Large intestine (tissue), 3 donors: ENCODE results near the gene IL4R. TPM values are rescaled to one million over a fixed set of nuclear protein-coding genes. Genes with fewer than 3 reads are reported as not detected.

Experiments used
- DNase-seq, 2 donors: peaks; one replicate each; pipeline versions ENCODE4 v3.0.0 to v3.0.0-alpha.2; 2013
- H3K27ac ChIP-seq: one replicate; pipeline ENCODE4 v1.5.1; 2013; ENCODE audit warnings: low read length
- H3K27me3 ChIP-seq: 2 replicates; pipeline ENCODE4 v1.6.1; 2013; ENCODE audit warnings: low read length; ENCODE audit not compliant: control insufficient read depth, insufficient read depth
- H3K36me3 ChIP-seq: 2 replicates; pipeline ENCODE4 v1.6.1; 2013; ENCODE audit warnings: low read length; ENCODE audit not compliant: control insufficient read depth, insufficient read depth
- H3K4me1 ChIP-seq: one replicate; pipeline ENCODE4 v1.6.1; 2013; ENCODE audit warnings: low read length; ENCODE audit not compliant: control insufficient read depth, insufficient read depth
- H3K4me3 ChIP-seq: one replicate; pipeline ENCODE4 v1.5.1; 2013; ENCODE audit warnings: low read length
- H3K9me3 ChIP-seq: one replicate; pipeline ENCODE4 v1.6.1; 2013; ENCODE audit warnings: mild to moderate bottlenecking, low read depth, low read length, moderate library complexity; ENCODE audit not compliant: control insufficient read depth
- WGBS: methylation state at CpG from one replicate; pipeline ENCODE4 v1.1.5; 2013; ENCODE audit warnings: low lambda C conversion rate; ENCODE audit not compliant: insufficient coverage; 5-methylcytosine and 5-hydroxymethylcytosine counted together
- polyA plus RNA-seq: library from polyadenylated mRNA; unstranded; fragments of 120-200 nt; gene quantifications from one replicate; pipeline ENCODE4 v1.2.1, GENCODE V29; 2013

The IL4R gene
- polyA plus RNA-seq, 1 donor: 50.6 TPM

DNA sequence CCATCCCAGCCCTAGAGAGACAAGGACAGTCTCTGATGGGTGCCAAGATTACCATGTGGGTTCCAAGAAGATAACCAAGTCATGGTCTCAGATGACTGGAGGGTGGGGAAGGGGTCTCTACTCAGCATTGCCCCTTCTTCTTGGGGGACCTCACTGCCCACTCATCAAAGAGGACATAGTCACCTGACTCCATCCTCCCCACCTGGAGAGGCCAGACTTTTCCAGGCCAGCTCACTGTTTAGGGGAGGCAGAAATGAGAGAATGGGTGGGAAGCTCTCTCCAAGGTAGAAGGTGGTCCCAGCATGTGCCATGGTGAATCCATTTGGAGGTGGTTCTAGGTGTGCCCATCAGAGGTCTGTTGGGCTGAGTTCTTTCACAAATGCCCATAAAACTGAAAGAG, 67.5 kb downstream of the IL4R start:
- DNase-seq: no peak
- H3K36me3 ChIP-seq: no peaks in the 10 kb centered on the region
- no peak overlapping the region for H3K27ac ChIP-seq
- no peaks in the 10 kb centered on the region for H3K4me1 ChIP-seq
- H3K9me3 ChIP-seq: no peaks in the 10 kb centered on the region
- H3K27me3 ChIP-seq: no peaks in the 10 kb centered on the region
- H3K4me3 ChIP-seq: no peak overlapping the region

DNA sequence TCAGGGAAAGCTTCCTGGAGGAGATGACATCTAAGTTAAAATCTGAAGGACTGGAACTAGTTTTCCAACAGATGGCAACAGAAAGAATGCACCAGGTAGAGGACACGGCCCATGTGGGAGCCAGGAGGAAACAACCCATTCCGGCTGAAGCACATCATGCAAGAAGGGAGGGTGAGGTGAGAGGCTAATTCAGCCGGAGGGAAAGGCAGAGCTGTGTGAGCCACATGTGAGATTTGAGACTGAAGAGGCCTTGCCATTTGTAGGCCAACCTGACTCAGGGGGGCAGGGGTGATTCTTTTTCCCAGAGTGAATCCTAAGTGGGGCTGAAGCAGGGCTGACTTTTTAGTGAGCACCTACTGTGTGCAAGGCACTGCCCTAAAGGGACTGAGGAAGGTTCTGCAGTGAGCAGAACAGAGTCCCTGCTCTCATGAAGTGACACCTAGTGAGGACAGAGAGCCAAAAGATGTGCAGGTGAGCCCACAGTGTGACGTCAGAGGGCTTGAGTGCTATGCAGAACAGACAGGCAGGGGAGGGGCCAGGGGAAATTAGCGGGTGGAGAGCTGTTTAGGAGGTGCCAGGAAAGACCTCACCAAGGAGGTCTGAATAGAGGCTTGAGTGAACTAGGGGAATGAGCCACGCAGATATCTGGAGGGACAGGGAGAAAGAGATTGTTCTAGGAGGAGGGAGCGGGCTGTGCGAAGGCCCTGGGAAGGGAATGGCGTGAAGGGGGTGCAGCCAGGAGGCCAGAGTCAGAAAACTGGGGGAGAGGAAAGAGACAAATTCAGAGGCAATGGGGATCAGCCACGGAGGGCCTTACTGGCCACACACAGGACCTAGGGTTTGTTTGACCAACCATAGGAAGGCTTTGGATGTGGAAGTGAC, 68.4 kb downstream of the IL4R start:
- WGBS: 95% methylated on average over 4 of the region's 10 CpGs
- DNase-seq: no peak
- Histone ChIP-seq H3K36me3 (no peaks in the 10 kb centered on the region), H3K4me3 (no peak overlapping the region), H3K27ac (no peak overlapping the region), H3K27me3 (no peaks in the 10 kb centered on the region), H3K9me3 (no peaks in the 10 kb centered on the region), H3K4me1 (no peaks in the 10 kb centered on the region)

DNA sequence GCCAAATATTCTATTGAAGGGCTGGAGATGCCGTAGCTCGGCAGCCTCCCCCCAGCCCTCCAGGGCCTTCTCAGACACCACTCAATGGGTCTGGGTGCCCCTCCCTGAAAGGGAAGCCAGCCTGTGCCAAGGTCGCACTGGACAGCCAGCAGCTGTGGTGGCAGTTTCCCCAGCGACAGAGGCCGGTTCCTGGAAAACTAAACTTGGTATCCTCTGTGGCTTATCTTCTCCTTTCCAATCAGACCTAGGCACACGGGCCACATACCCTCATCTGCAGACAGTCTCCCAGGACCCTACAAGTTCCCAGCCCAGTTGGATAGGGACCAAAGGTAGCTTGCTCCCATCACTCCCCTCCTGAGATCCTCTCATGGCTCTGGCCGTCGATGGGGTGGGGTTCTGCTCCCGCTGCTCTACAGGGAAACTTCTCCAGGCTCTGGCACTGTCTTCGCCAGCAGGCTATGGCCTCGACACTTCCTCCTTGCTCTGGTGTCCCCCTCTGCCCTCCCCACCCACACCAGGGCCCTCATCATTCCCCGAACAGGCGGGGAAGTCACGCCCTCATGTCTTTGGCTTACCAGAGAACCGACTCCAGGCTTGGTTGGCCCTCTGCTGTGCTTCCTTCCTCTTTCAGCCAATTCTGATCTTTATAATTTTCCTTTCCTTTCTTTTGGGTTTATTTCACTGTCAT, 69.9 kb downstream of the IL4R start:
- Histone ChIP-seq H3K4me1 (no peaks in the 10 kb centered on the region), H3K9me3 (no peaks in the 10 kb centered on the region), H3K36me3 (no peaks in the 10 kb centered on the region), H3K4me3 (no peak overlapping the region), H3K27ac (no peak overlapping the region), H3K27me3 (peaks cover 1% of the 10 kb centered on the region)
- 70% methylated on average over 2 of the region's 15 CpGs for WGBS
- DNase-seq: no peak

DNA sequence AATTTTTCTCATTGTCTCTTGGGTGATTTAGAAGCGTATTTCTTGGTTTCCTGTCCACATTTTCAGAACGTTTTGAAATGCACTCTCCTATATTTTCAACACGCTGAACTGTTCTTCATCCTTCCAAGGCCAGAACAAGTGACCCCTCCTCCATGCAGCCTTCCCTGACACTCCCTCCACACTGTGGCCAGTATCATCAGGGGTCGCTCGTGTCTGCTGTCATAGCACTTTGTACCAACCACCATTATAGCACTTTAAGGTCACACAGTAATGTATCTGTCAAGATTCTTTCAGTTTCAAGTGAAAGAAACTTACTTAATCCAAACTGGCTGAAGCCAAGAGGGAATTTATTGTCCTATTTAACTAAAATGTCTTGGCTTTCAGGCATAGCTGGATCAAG, 70.7 kb downstream of the IL4R start:
- Histone ChIP-seq H3K4me3 (no peak overlapping the region), H3K36me3 (no peaks in the 10 kb centered on the region), H3K27ac (no peak overlapping the region), H3K27me3 (peaks cover 3% of the 10 kb centered on the region), H3K9me3 (no peaks in the 10 kb centered on the region), H3K4me1 (no peaks in the 10 kb centered on the region)
- 80% methylated on average over 2 of the region's 5 CpGs for WGBS
- DNase-seq: no peak

DNA sequence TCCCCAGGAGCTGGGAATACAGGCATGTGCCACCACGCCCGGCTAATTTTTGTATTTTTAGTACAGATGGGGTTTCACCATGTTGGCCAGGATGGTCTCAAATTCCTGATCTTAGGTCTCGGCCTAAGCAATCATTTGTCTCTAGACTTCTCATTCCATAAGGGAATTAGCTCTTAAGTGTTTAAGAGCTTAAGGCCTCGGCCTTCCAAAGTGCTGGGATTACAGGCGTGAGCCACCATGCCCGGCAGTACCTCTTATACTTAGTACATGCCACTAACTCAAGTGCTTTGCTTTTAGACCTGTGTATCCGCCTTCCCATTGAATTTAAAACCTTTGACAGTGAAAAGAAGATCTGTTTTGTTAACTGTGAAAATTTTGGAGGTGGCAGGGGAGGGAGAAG, 71.6 kb downstream of the IL4R start:
- no peak overlapping the region for H3K27ac ChIP-seq
- H3K9me3 ChIP-seq: no peaks in the 10 kb centered on the region
- H3K4me1 ChIP-seq: no peaks in the 10 kb centered on the region
- H3K27me3 ChIP-seq: peaks cover 3% of the 10 kb centered on the region
- H3K36me3 ChIP-seq: no peaks in the 10 kb centered on the region
- DNase-seq: no peak
- no peak overlapping the region for H3K4me3 ChIP-seq
- 100% methylated on average over 1 of the region's 7 CpGs for WGBS

DNA sequence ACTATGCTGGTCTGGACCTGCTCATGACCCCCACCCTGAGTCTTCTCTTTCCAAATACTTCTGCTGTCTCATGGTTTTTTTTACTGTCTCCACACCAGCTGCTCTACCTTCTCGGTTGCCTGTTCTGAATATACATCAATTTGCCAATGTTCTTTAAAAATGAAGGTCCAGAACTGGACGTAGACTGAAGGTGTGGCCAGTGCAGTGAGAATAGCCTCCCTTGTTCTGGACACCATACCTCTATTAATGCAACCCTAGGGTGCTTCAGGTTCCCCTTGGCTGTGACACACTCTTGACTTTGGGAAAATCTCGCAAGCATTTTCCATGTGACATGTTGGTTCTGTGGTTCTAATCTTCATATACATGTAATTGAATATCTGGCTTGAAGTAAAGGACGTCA, 72.9 kb downstream of the IL4R start:
- no peaks in the 10 kb centered on the region for H3K4me1 ChIP-seq
- no peaks in the 10 kb centered on the region for H3K9me3 ChIP-seq
- no peak overlapping the region for H3K27ac ChIP-seq
- DNase-seq: no peak
- peaks cover 3% of the 10 kb centered on the region for H3K27me3 ChIP-seq
- H3K4me3 ChIP-seq: no peak overlapping the region
- 100% methylated on average over 1 of the region's 4 CpGs for WGBS
- no peaks in the 10 kb centered on the region for H3K36me3 ChIP-seq

DNA sequence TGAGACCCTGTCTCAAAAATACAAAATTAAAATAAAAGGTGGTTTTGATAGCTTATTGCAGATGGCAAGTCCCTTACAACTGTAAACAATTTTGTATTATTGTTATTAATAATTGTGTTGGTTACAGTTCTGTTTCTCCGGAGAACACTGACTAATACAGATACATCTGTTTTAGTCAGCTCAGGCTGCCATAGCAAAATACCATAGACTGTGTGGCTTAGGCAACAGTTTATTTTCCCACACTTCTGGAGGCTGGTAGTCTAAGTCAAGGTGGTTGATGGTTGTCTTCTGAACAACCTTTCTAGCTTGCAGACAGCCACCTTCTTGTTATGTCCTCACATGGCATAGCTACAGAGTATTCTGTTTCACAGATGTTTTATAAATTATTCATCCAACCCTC, 74.0 kb downstream of the IL4R start:
- Histone ChIP-seq H3K4me3 (no peak overlapping the region), H3K27me3 (peaks cover 3% of the 10 kb centered on the region), H3K36me3 (no peaks in the 10 kb centered on the region), H3K9me3 (no peaks in the 10 kb centered on the region), H3K4me1 (no peaks in the 10 kb centered on the region), H3K27ac (no peak overlapping the region)
- no peak for DNase-seq
- no CpG with 5 or more reads among the region's 1 CpG for WGBS

DNA sequence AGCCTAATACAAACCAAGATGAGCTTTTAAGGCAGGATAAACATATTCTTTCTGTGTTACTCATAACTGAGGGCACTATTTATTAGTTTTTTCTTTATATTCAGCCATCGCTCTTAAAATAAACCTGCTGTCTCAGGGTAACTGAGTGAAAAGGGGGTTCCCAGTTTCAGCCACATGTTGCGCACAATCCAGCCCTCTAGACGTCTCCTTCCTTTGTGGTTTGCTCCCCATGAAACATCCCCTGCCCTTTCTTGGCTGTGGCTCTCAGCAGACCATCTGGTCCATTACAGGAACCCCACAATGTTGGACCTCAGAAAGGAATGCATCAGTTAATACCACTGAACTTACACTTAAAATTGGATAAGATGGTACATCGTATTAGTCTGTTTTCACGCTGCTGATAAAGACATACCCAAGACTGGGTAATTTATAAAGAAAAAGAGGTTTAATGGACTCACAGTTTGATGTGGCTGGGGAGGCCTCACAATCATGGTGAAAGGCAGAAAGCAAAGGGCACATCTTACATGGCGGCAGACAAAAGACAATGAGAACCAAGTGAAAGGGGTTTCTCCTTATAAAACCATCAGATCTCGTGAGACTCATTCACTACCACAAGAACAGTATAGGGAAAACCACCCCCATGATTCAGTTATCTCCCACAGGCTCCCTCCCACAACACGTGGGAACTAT, 75.6 kb downstream of the IL4R start:
- no peaks in the 10 kb centered on the region for H3K4me1 ChIP-seq
- no peak overlapping the region for H3K4me3 ChIP-seq
- peaks cover 3% of the 10 kb centered on the region for H3K27me3 ChIP-seq
- no peaks in the 10 kb centered on the region for H3K9me3 ChIP-seq
- no peak overlapping the region for H3K27ac ChIP-seq
- H3K36me3 ChIP-seq: no peaks in the 10 kb centered on the region
- 80% methylated on average over 2 of the region's 8 CpGs for WGBS
- no peak for DNase-seq

DNA sequence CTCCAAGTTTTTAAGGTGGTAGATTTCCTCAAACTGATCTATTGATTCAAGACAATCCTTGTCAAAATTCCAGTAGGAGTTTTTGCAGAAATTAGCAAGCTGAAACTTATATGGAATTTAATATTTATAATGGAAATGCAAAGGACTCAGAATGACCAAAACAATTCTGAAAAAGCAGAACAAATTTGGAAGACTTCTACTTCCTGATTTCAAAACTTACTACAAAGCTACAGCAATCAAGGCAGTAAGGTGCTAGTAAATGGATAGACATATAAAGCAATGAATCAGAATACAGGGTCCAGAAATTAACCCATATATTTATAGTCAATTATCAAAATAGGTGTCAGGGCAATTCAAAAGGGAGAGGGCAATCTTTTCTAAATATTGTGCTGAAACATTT, 76.4 kb downstream of the IL4R start:
- Histone ChIP-seq H3K4me1 (no peaks in the 10 kb centered on the region), H3K36me3 (no peaks in the 10 kb centered on the region), H3K9me3 (no peaks in the 10 kb centered on the region), H3K4me3 (no peak overlapping the region), H3K27me3 (peaks cover 3% of the 10 kb centered on the region), H3K27ac (no peak overlapping the region)
- no peak for DNase-seq

DNA sequence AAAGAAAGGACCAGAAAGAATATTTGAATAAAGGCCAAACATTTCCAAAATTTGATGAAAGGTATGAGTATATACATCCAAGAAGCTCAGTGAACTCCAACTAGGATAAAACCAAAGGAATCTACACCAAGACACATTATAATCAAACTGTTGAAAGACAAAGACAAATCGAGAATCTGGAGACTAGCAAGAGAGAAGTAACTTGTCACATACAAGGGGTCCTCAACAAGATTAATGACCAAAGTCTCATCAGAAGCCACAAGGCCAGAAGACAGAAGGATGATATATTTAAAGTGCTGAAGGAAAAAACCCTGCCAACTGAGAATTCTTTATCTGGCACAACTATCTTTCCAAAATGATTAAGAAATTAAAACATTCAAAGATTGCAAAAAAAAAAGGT, 78.9 kb downstream of the IL4R start:
- Histone ChIP-seq H3K4me1 (no peaks in the 10 kb centered on the region), H3K4me3 (no peak overlapping the region), H3K36me3 (no peaks in the 10 kb centered on the region), H3K9me3 (no peaks in the 10 kb centered on the region), H3K27me3 (peaks cover 3% of the 10 kb centered on the region), H3K27ac (no peak overlapping the region)
- DNase-seq: no peak
- 60% methylated on average over 1 of the region's 1 CpG for WGBS
